ENCODE results near the gene AQP5. TPM values are rescaled to one million over a fixed set of nuclear protein-coding genes. Genes with fewer than 3 reads are reported as not detected.

Gene AQP5
- total and polyA plus RNA-seq, 2 donors (not counting 3 experiments of a cell fraction or from before 2014, with no cell fraction given) = 0.95 to 2.3 TPM

GRCh38 chr12:49924628-49925246 lies 36.9 kb upstream of the AQP5 start:
- FAIRE-seq (no peak), DNase-seq (ENCODE audit: low read depth, low spot score) (no peak)
- Histone ChIP-seq H3K27me3 (ENCODE audit: control insufficient read depth in 2 of 2, insufficient read depth in 2 of 2, low read length in 2 of 2) (no peaks in the 10 kb centered on the region), H3K36me3 (ENCODE audit: control insufficient read depth in 2 of 2, extremely low read depth in 1 of 2, insufficient read depth in 2 of 2, low read length in 2 of 2) (no peaks in the 10 kb centered on the region), H3K79me2 (ENCODE audit: control insufficient read depth, insufficient read depth, low read length) (no peaks in the 10 kb centered on the region), H3K4me3 (replicated peaks in 1 of 3; ENCODE audit: insufficient read depth in 1 of 3, low read depth in 1 of 3, low read length in 3 of 3) (no peak overlapping the region), H3K27ac (ENCODE audit: insufficient read depth, low read depth, low read length) (no peak overlapping the region), H3K9me1 (replicated peaks; ENCODE audit: control insufficient read depth, extremely low read depth, insufficient read depth, low read length) (no peaks in the 10 kb centered on the region), H2AFZ (ENCODE audit: low read depth, low read length) (no peak overlapping the region), H3K4me2 (ENCODE audit: insufficient read depth, low read length) (no peak overlapping the region), H4K20me1 (replicated peaks; ENCODE audit: control insufficient read depth, extremely low read depth, insufficient read depth, low read length) (no peaks in the 10 kb centered on the region), H3K4me1 (ENCODE audit: control insufficient read depth, extremely low read depth, insufficient read depth, low read length) (peaks cover 14% of the 10 kb centered on the region), H3K9ac (replicated peaks; ENCODE audit: extremely low read depth, insufficient read depth, low read length) (no peak overlapping the region), H3K9me3 (replicated peaks; ENCODE audit: control insufficient read depth, insufficient read depth, low read length) (no peaks in the 10 kb centered on the region)
- POLR2A ChIA-PET = interaction anchor here (0.6 kb wide), 1 partner anchor 79 kb away, joined by 3 read pairs; no protein-coding TSS in a partner anchor
- CTCF ChIA-PET = no interaction called here
- BruUV-seq (replicated peaks) = no TSS peak
- intact Hi-C loops (cut with micrococcal nuclease) = no loop called here
- no peak for TF ChIP-seq FOS (IDR thresholded peaks at IDR 0.05; ENCODE audit: borderline replicate concordance, insufficient read depth, low read length)
- no peak for TF ChIP-seq EZH2 (IDR thresholded peaks at IDR 0.05; ENCODE audit: borderline replicate concordance, low read depth, low read length, severe bottlenecking)
- TF ChIP-seq MYC (IDR thresholded peaks at IDR 0.05; ENCODE audit: low read depth, low read length) = no peak
- no peak for TF ChIP-seq CTCF (IDR thresholded peaks at IDR 0.05; ENCODE audit: extremely low read depth in 1 of 2, insufficient read depth in 1 of 2, low read depth in 1 of 2, low read length in 2 of 2)
- no peak for TF ChIP-seq POLR2A (IDR thresholded peaks at IDR 0.05; ENCODE audit: low read depth, low read length)
- TF ChIP-seq POLR2AphosphoS5 (IDR thresholded peaks at IDR 0.05; ENCODE audit: insufficient read depth, low read depth, low read length) = no peak
- TF ChIP-seq JUN (IDR thresholded peaks at IDR 0.05; ENCODE audit: borderline replicate concordance, insufficient read depth, insufficient read length, low read depth) = no peak
- no peak for TF ChIP-seq GATA2 (IDR thresholded peaks at IDR 0.05; ENCODE audit: insufficient read depth, insufficient read length, low read depth, low read length)
- no peak for TF ChIP-seq MAX (IDR thresholded peaks at IDR 0.05; ENCODE audit: insufficient read depth, insufficient read length)
- dilution Hi-C loops (cut with MboI; ENCODE audit: extremely low pct_ligation_motif_present, low sequenced_read_pairs) = no loop called here

Data from endothelial cell of umbilical vein (primary cell).